Astrocyte of the spinal cord (primary cell): ENCODE data around the gene WSCD2.

Experiments used
- DNase-seq: peaks from one replicate; pipeline ENCODE4 v3.0.0; 2011; ENCODE audit warnings: low read depth, low spot score
- H3K4me3 ChIP-seq: 2 replicates; pipeline ENCODE4 v1.5.1; 2011; ENCODE audit warnings: low read depth, mild to moderate bottlenecking, low read length, moderate library complexity
- CTCF ChIP-seq: IDR thresholded peaks from 2 replicates; pipeline ENCODE4 v1.5.1; 2012; ENCODE audit warnings: low read depth, mild to moderate bottlenecking, low read length, inconsistent platforms
- in situ Hi-C: cut with HindIII; loops from 2 replicates; pipeline ENCODE4 v1.10.0; 2017; ENCODE audit warnings: low sequenced_read_pairs

WSCD2 gene

GRCh38 chr12:108240027-108240785 lies 111.1 kb downstream of the WSCD2 start:
- no peak for DNase-seq
- H3K4me3 ChIP-seq, result no peak overlapping the region
- no peak for TF ChIP-seq CTCF
- in situ Hi-C loops, result no loop called here

GRCh38 chr12:108240928-108241327 lies 111.8 kb downstream of the WSCD2 start:
- no peak for DNase-seq
- in situ Hi-C loops, result no loop called here

GRCh38 chr12:108241986-108242703 lies 113.1 kb downstream of the WSCD2 start:
- no peak for TF ChIP-seq CTCF
- in situ Hi-C loops, result no loop called here
- no peak for DNase-seq
- H3K4me3 ChIP-seq, result no peak overlapping the region

More at GRCh38 chr12:108240928-108241327, 111.8 kb downstream of the WSCD2 start:
- no peak overlapping the region for H3K4me3 ChIP-seq
- TF ChIP-seq CTCF, result no peak

GRCh38 chr12:108247130-108247529 lies 118.0 kb downstream of the WSCD2 start:
- TF ChIP-seq CTCF, result no peak
- in situ Hi-C loops, result no loop called here
- no peak overlapping the region for H3K4me3 ChIP-seq
- DNase-seq, result no peak

GRCh38 chr12:108248011-108248410 lies 118.9 kb downstream of the WSCD2 start:
- DNase-seq, result no peak
- TF ChIP-seq CTCF, result no peak
- no peak overlapping the region for H3K4me3 ChIP-seq
- in situ Hi-C loops, result no loop called here

GRCh38 chr12:108252523-108252922 lies 123.4 kb downstream of the WSCD2 start:
- no peak for DNase-seq
- no peak overlapping the region for H3K4me3 ChIP-seq
- TF ChIP-seq CTCF, result no peak
- in situ Hi-C loops, result no loop called here
